SK-N-SH (cell line): ENCODE data around the gene ARPC2. TPM values are rescaled to one million over a fixed set of nuclear protein-coding genes. Genes with fewer than 3 reads are reported as not detected.

ENCODE experiments used
- CTCF ChIA-PET: fragments of 300-600, 350-600 bp; formaldehyde crosslinking; extraction: SDS; loops from one replicate; lab custom pipeline; 2021; lab: Yijun Ruan, JAX
- POLR2A ChIA-PET: fragments of 350-600 bp; sonication (Branson Sonifier 250); formaldehyde crosslinking; extraction: SDS; loops from one replicate; lab custom pipeline; 2020; ENCODE audit warnings: antibody characterized with exemption, inconsistent platforms; lab: Yijun Ruan, JAX
- DNase-seq: peaks from one replicate; pipeline ENCODE4 v3.0.0; 2012
- H2AFZ ChIP-seq: fragments of 200-600 bp; sonication (generic); 2 replicates; pipeline ENCODE4 v1.8.1; 2016; ENCODE audit warnings: antibody characterized with exemption, mild to moderate bottlenecking, low read depth
- H3F3A ChIP-seq: fragments of 200-600 bp; sonication (generic); replicated peaks from 2 replicates; pipeline ENCODE3; 2016; ENCODE audit warnings: antibody characterized with exemption, mild to moderate bottlenecking; ENCODE audit not compliant: insufficient read depth
- H3K27ac ChIP-seq, 2 experiments: fragments of 200-500 bp in 1 of 2; fragments of 200-600 bp in 1 of 2; sonication (Bioruptor generic) in 1 of 2; sonication (generic), shearing (Covaris generic) in 1 of 2; 2 replicates each; pipeline versions ENCODE4 v1.5.1 to v1.6.1; 2014 to 2016; ENCODE audit warnings: low read depth in 2 of 2, inconsistent platforms in 1 of 2, low read length in 1 of 2, mild to moderate bottlenecking in 1 of 2, mixed read lengths in 1 of 2
- H3K27me3 ChIP-seq: fragments of 200-600 bp; sonication (generic), shearing (Covaris generic); 2 replicates; pipeline ENCODE4 v1.6.1; 2016; ENCODE audit warnings: mixed run types; ENCODE audit not compliant: insufficient read depth
- H3K36me3 ChIP-seq, 2 experiments: fragments of 200-500 bp in 1 of 2; fragments of 200-600 bp in 1 of 2; sonication (Bioruptor generic) in 1 of 2; sonication (generic) in 1 of 2; replicated peaks in 1 of 2; 2 replicates each; pipeline versions ENCODE3 to v1.5.1; 2014 to 2016; ENCODE audit warnings: low read length in 1 of 2, mild to moderate bottlenecking in 1 of 2; ENCODE audit not compliant: insufficient read depth in 2 of 2, control insufficient read depth in 1 of 2
- H3K4me1 ChIP-seq, 2 experiments: fragments of 200-500 bp in 1 of 2; fragments of 200-600 bp in 1 of 2; sonication (Bioruptor generic) in 1 of 2; sonication (generic), shearing (Covaris generic) in 1 of 2; 2 replicates each; pipeline versions ENCODE4 v1.5.1 to v1.6.1; 2014 to 2016; ENCODE audit warnings: low read depth in 1 of 2, low read length in 1 of 2, mixed run types in 1 of 2; ENCODE audit not compliant: insufficient read depth in 2 of 2, control insufficient read depth in 1 of 2
- H3K4me2 ChIP-seq: fragments of 200-600 bp; sonication (generic), shearing (Covaris generic); 2 replicates; pipeline ENCODE4 v1.6.1; 2017; ENCODE audit warnings: mixed run types
- H3K4me3 ChIP-seq, 2 experiments: fragments of 200-500 bp in 1 of 2; fragments of 200-600 bp in 1 of 2; sonication (Bioruptor generic) in 1 of 2; sonication (generic), shearing (Covaris generic) in 1 of 2; 2 replicates each; pipeline versions ENCODE4 v1.5.1 to v1.8.1; 2014 to 2016; ENCODE audit warnings: low read depth in 2 of 2, inconsistent platforms in 1 of 2, low read length in 1 of 2, mild to moderate bottlenecking in 1 of 2, mixed read lengths in 1 of 2, moderate library complexity in 1 of 2
- H3K79me2 ChIP-seq: fragments of 200-600 bp; sonication (generic); 2 replicates; pipeline ENCODE4 v1.8.1; 2017; ENCODE audit warnings: mild to moderate bottlenecking; ENCODE audit not compliant: insufficient read depth
- H3K9ac ChIP-seq: fragments of 200-600 bp; sonication (generic); 2 replicates; pipeline ENCODE4 v1.6.1; 2017; ENCODE audit warnings: mixed run types
- H3K9me2 ChIP-seq: fragments of 200-600 bp; sonication (generic); 2 replicates; pipeline ENCODE4 v1.6.1; 2017; ENCODE audit warnings: mixed run types
- H3K9me3 ChIP-seq: fragments of 200-600 bp; sonication (generic); 2 replicates; pipeline ENCODE4 v1.6.1; 2017; ENCODE audit warnings: mixed run types, mild to moderate bottlenecking, moderate library complexity
- H4K20me1 ChIP-seq: fragments of 200-600 bp; sonication (generic); 2 replicates; pipeline ENCODE4 v1.6.1; 2017; ENCODE audit warnings: mild to moderate bottlenecking, mixed run types; ENCODE audit not compliant: insufficient read depth
- CHD2 ChIP-seq: fragments of 150-350 bp; IDR thresholded peaks from 2 replicates; pipeline ENCODE4 v1.6.1; 2018; ENCODE audit warnings: low read length; ENCODE audit not compliant: partially characterized antibody
- CTCF ChIP-seq: fragments of 200-600 bp; sonication (generic); IDR thresholded peaks from 2 replicates; pipeline ENCODE4 v1.6.1; 2017; ENCODE audit warnings: antibody characterized with exemption, mild to moderate bottlenecking, moderate library complexity
- EP300 ChIP-seq, 2 experiments: IDR thresholded peaks; 2 replicates each; pipeline versions ENCODE4 v1.4.0 to v1.6.1; 2012; ENCODE audit warnings: borderline replicate concordance in 1 of 2, low read depth in 1 of 2, low read length in 1 of 2
- FOSL2 ChIP-seq: IDR thresholded peaks from 2 replicates; pipeline ENCODE4 v1.4.0; 2012; ENCODE audit warnings: low read depth, mild to moderate bottlenecking, moderate library complexity, borderline replicate concordance
- MAX ChIP-seq: IDR thresholded peaks from 2 replicates; pipeline ENCODE4 v1.4.0; 2012; ENCODE audit warnings: low read depth
- MXI1 ChIP-seq: IDR thresholded peaks from 2 replicates; pipeline ENCODE4 v1.6.1; 2012; ENCODE audit warnings: mild to moderate bottlenecking, low read depth, low read length, improper control_type of control experiment
- NRF1 ChIP-seq: IDR thresholded peaks from 2 replicates; pipeline ENCODE4 v1.6.1; 2012; ENCODE audit warnings: low read depth, mild to moderate bottlenecking, low read length
- RCOR1 ChIP-seq: fragments of 150-350 bp; IDR thresholded peaks from 2 replicates; pipeline ENCODE4 v1.6.1; 2017; ENCODE audit warnings: antibody characterized with exemption, low read length
- REST ChIP-seq: IDR thresholded peaks from 2 replicates; pipeline ENCODE4 v1.6.1; 2012; ENCODE audit warnings: mild to moderate bottlenecking, low read depth, low read length, moderate library complexity
- TAF1 ChIP-seq: IDR thresholded peaks from 2 replicates; pipeline ENCODE4 v1.6.1; 2012; ENCODE audit warnings: low read depth, mild to moderate bottlenecking, low read length, moderate library complexity, borderline replicate concordance
- TEAD4 ChIP-seq: IDR thresholded peaks from 2 replicates; pipeline ENCODE4 v1.4.0; 2012; ENCODE audit warnings: mild to moderate bottlenecking, borderline replicate concordance; ENCODE audit not compliant: insufficient read depth
- USF2 ChIP-seq: fragments of 150-350 bp; IDR thresholded peaks from 2 replicates; pipeline ENCODE4 v1.6.1; 2017; ENCODE audit warnings: antibody characterized with exemption, low read length, low read depth, borderline replicate concordance
- WGBS: methylation state at CpG from one replicate; pipeline ENCODE4 v1.1.6; 2017; ENCODE audit warnings: low lambda C conversion rate; 5-methylcytosine and 5-hydroxymethylcytosine counted together
- polyA plus RNA-seq, 3 experiments: library from polyadenylated mRNA; depleted of rRNA; stranded (reverse); fragments of >200 nt; gene quantifications; 2 replicates each; pipeline ENCODE4 v1.2.3, GENCODE V29; 2012

Gene ARPC2
- polyA plus RNA-seq, 1 of the 3 experiments (the other 2 are of a cell fraction) = 319 TPM

GRCh38 chr2:218270721-218271486 lies 53.9 kb downstream of the ARPC2 start:
- peaks cover 28 to 40% of the 10 kb centered on the region in 2 experiments for H3K36me3 ChIP-seq
- H3K79me2 ChIP-seq = peaks cover 51% of the 10 kb centered on the region
- POLR2A ChIA-PET = interaction anchor here (0.9 to 1.3 kb wide), 2 partner anchors 9 to 125 kb away, joined by 3 to 4 read pairs; no protein-coding TSS in a partner anchor
- H3K9me3 ChIP-seq = no peaks in the 10 kb centered on the region
- H4K20me1 ChIP-seq = peaks cover 6% of the 10 kb centered on the region; the same call in 1 of the 2 replicates
- peak overlapping the region; percentile 60; the same call in 1 of the 2 replicates for H2AFZ ChIP-seq
- no peaks in the 10 kb centered on the region for H3K9me2 ChIP-seq
- TF ChIP-seq NRF1 (no peak), CHD2 (no peak), CTCF (no peak), RCOR1 (no peak), REST (no peak), EP300 (IDR thresholded peaks at IDR 0.05; ENCODE audit: borderline replicate concordance in 1 of 2, low read depth in 1 of 2, low read length in 1 of 2) (no peak), TEAD4 (no peak), USF2 (no peak), MXI1 (no peak), FOSL2 (no peak), MAX (no peak), TAF1 (no peak)
- peak overlapping the region; percentile 94 for H3K4me2 ChIP-seq
- H3K27me3 ChIP-seq = no peaks in the 10 kb centered on the region
- H3F3A ChIP-seq = no peaks in the 10 kb centered on the region
- H3K9ac ChIP-seq = peak overlapping the region; percentile 68
- DNase-seq = no peak
- H3K4me1 ChIP-seq = peaks cover 14 to 19% of the 10 kb centered on the region in 2 experiments; a peak in 1 of 4 replicates
- CTCF ChIA-PET = interaction anchor here (0.6 to 5.7 kb wide), 18 partner anchors 11 to 131 kb away, joined by 3 to 47 read pairs (median 5); partner anchors contain the start of genes CATIP and GPBAR1
- peak overlapping the region in 1 of 2 experiments; percentile 75; a peak in 3 of 4 replicates for H3K27ac ChIP-seq
- H3K4me3 ChIP-seq = peak overlapping the region; percentile 85 to 98
- WGBS = 1% methylated on average over 22 of the region's 23 CpGs
